Myocyte (in vitro differentiated cells): ENCODE results near the gene PRKG1. TPM values are rescaled to one million over a fixed set of nuclear protein-coding genes. Genes with fewer than 3 reads are reported as not detected.

ENCODE experiments used
- DNase-seq: peaks from one replicate; pipeline ENCODE4 v3.0.0-alpha.2; 2012; ENCODE audit warnings: low read depth
- total RNA-seq: library from RNA; depleted of rRNA; stranded (reverse); fragments of >200 nt; gene quantifications from 2 replicates; pipeline ENCODE4 v1.2.3, GENCODE V29; 2014

The PRKG1 gene
- total RNA-seq, 1 donor from 2014 or later, result 26.7 TPM

GRCh38 chr10:52099026-52099600, 1024.8 kb downstream of the PRKG1 start:
- DNase-seq, result no peak

GRCh38 chr10:52100011-52100547, 1025.8 kb downstream of the PRKG1 start:
- DNase-seq, result no peak

GRCh38 chr10:52105301-52105700, 1031.0 kb downstream of the PRKG1 start:
- DNase-seq, result no peak

- no peak for DNase-seq
Measured at GRCh38 chr10:52106011-52106410, 1031.7 kb downstream of the PRKG1 start.

- peak; percentile 43 for DNase-seq
Measured at GRCh38 chr10:52106899-52107298, 1032.6 kb downstream of the PRKG1 start.

GRCh38 chr10:52108236-52108635, 1033.9 kb downstream of the PRKG1 start:
- no peak for DNase-seq

GRCh38 chr10:52110576-52110975, 1036.3 kb downstream of the PRKG1 start:
- DNase-seq, result no peak

- DNase-seq, result no peak
Measured at GRCh38 chr10:52111101-52111891, 1037.0 kb downstream of the PRKG1 start.

GRCh38 chr10:52115823-52116222, 1041.5 kb downstream of the PRKG1 start:
- no peak for DNase-seq

- DNase-seq, result no peak
Measured at GRCh38 chr10:52119507-52119906, 1045.2 kb downstream of the PRKG1 start.

GRCh38 chr10:52121688-52122087, 1047.4 kb downstream of the PRKG1 start:
- no peak for DNase-seq

GRCh38 chr10:52128056-52128683, 1053.9 kb downstream of the PRKG1 start:
- DNase-seq, result peak; percentile 73

GRCh38 chr10:52129410-52130178, 1055.3 kb downstream of the PRKG1 start:
- peak; percentile 7 for DNase-seq

- DNase-seq, result no peak
Measured at GRCh38 chr10:52135101-52135500, 1060.8 kb downstream of the PRKG1 start.

GRCh38 chr10:52136921-52137320, 1062.6 kb downstream of the PRKG1 start:
- no peak for DNase-seq

GRCh38 chr10:52143338-52143737, 1069.1 kb downstream of the PRKG1 start:
- DNase-seq, result no peak

- no peak for DNase-seq
Measured at GRCh38 chr10:52145636-52146035, 1071.3 kb downstream of the PRKG1 start.

GRCh38 chr10:52146766-52147165, 1072.5 kb downstream of the PRKG1 start:
- peak; percentile 44 for DNase-seq

- DNase-seq, result no peak
Measured at GRCh38 chr10:52170776-52171175, 1096.5 kb downstream of the PRKG1 start.

- peak; percentile 5 for DNase-seq
Measured at GRCh38 chr10:52172581-52172980, 1098.3 kb downstream of the PRKG1 start.

GRCh38 chr10:52185256-52185655, 1111.0 kb downstream of the PRKG1 start:
- DNase-seq, result peak; percentile 86
